HEK293 (cell line): Measurements from ENCODE around the gene AK5.
A peak's percentile ranks its signal among the peaks of the same experiment; 100 is the strongest.

ENCODE experiments used
- CTCF ChIA-PET: fragments of 350-600 bp; formaldehyde crosslinking; extraction: SDS; loops from one replicate; lab custom pipeline; 2021; ENCODE audit warnings: antibody characterized with exemption; lab: Yijun Ruan, JAX
- POLR2A ChIA-PET: fragments of 300-600 bp; formaldehyde crosslinking; extraction: SDS; loops from one replicate; lab custom pipeline; 2020; ENCODE audit warnings: antibody characterized with exemption, inconsistent platforms; lab: Yijun Ruan, JAX
- H3K27ac ChIP-seq: fragments of 200-500 bp; sonication (Bioruptor generic); 2 replicates; pipeline ENCODE4 v1.5.1; 2014; ENCODE audit warnings: low read depth, low read length, control low read depth, inconsistent platforms; ENCODE audit errors: extremely low read depth
- H3K36me3 ChIP-seq, 2 experiments: fragments of 200-500 bp in 1 of 2; sonication (Bioruptor generic) in 1 of 2; 1 replicate in 1 of 2; 2 replicates in 1 of 2; pipeline ENCODE4 v1.5.1; 2014 to 2017; ENCODE audit warnings: inconsistent platforms in 2 of 2, low read length in 2 of 2; ENCODE audit not compliant: control insufficient read depth in 2 of 2, insufficient read depth in 1 of 2
- H3K4me1 ChIP-seq: fragments of 200-500 bp; sonication (Bioruptor generic); 2 replicates; pipeline ENCODE4 v1.5.1; 2014; ENCODE audit warnings: mild to moderate bottlenecking, low read length, inconsistent platforms; ENCODE audit not compliant: control insufficient read depth, insufficient read depth
- H3K4me3 ChIP-seq: 2 replicates; pipeline ENCODE4 v1.5.1; 2011; ENCODE audit warnings: low read depth, mild to moderate bottlenecking, control low read depth, low read length, moderate library complexity
- H3K9me3 ChIP-seq: fragments of 200-500 bp; sonication (Bioruptor generic); 2 replicates; pipeline ENCODE4 v1.5.1; 2014; ENCODE audit warnings: low read depth, low read length, inconsistent platforms; ENCODE audit not compliant: control insufficient read depth, insufficient read depth
- GLIS2 ChIP-seq: fragments of 450-650 bp; formaldehyde crosslinking; IDR thresholded peaks from 2 replicates; pipeline ENCODE4 v1.5.1; 2016; ENCODE audit warnings: missing biosample characterization, missing genetic modification characterization
- HOXA7 ChIP-seq: sonication (generic); formaldehyde crosslinking; IDR thresholded peaks from 2 replicates; pipeline ENCODE4 v1.8.1; 2022; ENCODE audit warnings: missing genetic modification reagents, borderline replicate concordance
- OVOL3 ChIP-seq: fragments of 450-650 bp; formaldehyde crosslinking; IDR thresholded peaks from 2 replicates; pipeline ENCODE4 v1.5.1; 2016; ENCODE audit warnings: missing biosample characterization, missing genetic modification characterization
- SALL2 ChIP-seq: fragments of 450-650 bp; formaldehyde crosslinking; IDR thresholded peaks from 2 replicates; pipeline ENCODE4 v1.5.0; 2017; ENCODE audit warnings: missing biosample characterization, mild to moderate bottlenecking, missing genetic modification characterization, borderline replicate concordance
- YY2 ChIP-seq: fragments of 450-650 bp; formaldehyde crosslinking; IDR thresholded peaks from 2 replicates; pipeline ENCODE4 v1.5.1; 2016; ENCODE audit warnings: missing biosample characterization, missing genetic modification characterization
- ZBTB7A ChIP-seq: fragments of 450-650 bp; formaldehyde crosslinking; IDR thresholded peaks from 2 replicates; pipeline ENCODE4 v1.5.1; 2016; ENCODE audit warnings: low read depth, missing biosample characterization, missing genetic modification characterization
- ZNF10 ChIP-seq: fragments of 450-650 bp; formaldehyde crosslinking; IDR thresholded peaks from 2 replicates; pipeline ENCODE4 v1.5.1; 2017; ENCODE audit warnings: missing biosample characterization, missing genetic modification characterization
- ZNF146 ChIP-seq: fragments of 450-650 bp; formaldehyde crosslinking; IDR thresholded peaks from 2 replicates; pipeline ENCODE4 v1.5.1; 2016; ENCODE audit warnings: missing biosample characterization, missing genetic modification characterization
- ZNF155 ChIP-seq: fragments of 450-650 bp; formaldehyde crosslinking; IDR thresholded peaks from 2 replicates; pipeline ENCODE4 v1.5.1; 2016; ENCODE audit warnings: missing biosample characterization, missing genetic modification characterization
- ZNF157 ChIP-seq: fragments of 450-650 bp; formaldehyde crosslinking; IDR thresholded peaks from 2 replicates; pipeline ENCODE4 v1.5.1; 2016; ENCODE audit warnings: missing biosample characterization, missing genetic modification characterization
- ZNF239 ChIP-seq: fragments of 450-650 bp; formaldehyde crosslinking; IDR thresholded peaks from 2 replicates; pipeline ENCODE4 v1.5.1; 2016; ENCODE audit warnings: missing biosample characterization, missing genetic modification characterization
- ZNF335 ChIP-seq: fragments of 450-650 bp; formaldehyde crosslinking; conservative IDR thresholded peaks from 2 replicates; pipeline ENCODE4 v1.5.1; 2016; ENCODE audit warnings: missing biosample characterization, missing genetic modification characterization
- ZNF48 ChIP-seq: fragments of 450-650 bp; formaldehyde crosslinking; IDR thresholded peaks from 2 replicates; pipeline ENCODE4 v1.5.1; 2016; ENCODE audit warnings: missing biosample characterization, missing genetic modification characterization
- ZNF530 ChIP-seq: fragments of 450-650 bp; formaldehyde crosslinking; IDR thresholded peaks from 2 replicates; pipeline ENCODE4 v1.5.1; 2016; ENCODE audit warnings: low read depth, missing biosample characterization, missing genetic modification characterization
- ZNF560 ChIP-seq: fragments of 450-650 bp; formaldehyde crosslinking; IDR thresholded peaks from 2 replicates; pipeline ENCODE4 v1.5.1; 2017; ENCODE audit warnings: missing biosample characterization, missing genetic modification characterization, borderline replicate concordance
- ZNF629 ChIP-seq: fragments of 450-650 bp; formaldehyde crosslinking; IDR thresholded peaks from 2 replicates; pipeline ENCODE4 v1.5.1; 2017; ENCODE audit warnings: missing biosample characterization, missing genetic modification characterization
- TF ChIP-seq, protein P1 (sequence below): fragments of 450-650 bp; formaldehyde crosslinking; conservative IDR thresholded peaks from 2 replicates; pipeline ENCODE4 v1.5.1; 2016; ENCODE audit warnings: low read depth, missing biosample characterization, missing genetic modification characterization
- TF ChIP-seq, protein P2 (sequence below): fragments of 450-650 bp; formaldehyde crosslinking; IDR thresholded peaks from 2 replicates; pipeline ENCODE4 v1.5.1; 2017; ENCODE audit warnings: missing biosample characterization, missing genetic modification characterization
- TF ChIP-seq, protein P3 (sequence below): fragments of 450-650 bp; formaldehyde crosslinking; IDR thresholded peaks from 2 replicates; pipeline ENCODE4 v1.5.1; 2016; ENCODE audit warnings: missing biosample characterization, missing genetic modification characterization
- TF ChIP-seq, protein P4 (sequence below): fragments of 450-650 bp; formaldehyde crosslinking; IDR thresholded peaks from 2 replicates; pipeline ENCODE4 v1.5.1; 2016; ENCODE audit warnings: missing biosample characterization, missing genetic modification characterization
- TF ChIP-seq, protein P5 (sequence below): fragments of 450-650 bp; formaldehyde crosslinking; conservative IDR thresholded peaks from 2 replicates; pipeline ENCODE4 v1.5.1; 2016; ENCODE audit warnings: low read depth, missing biosample characterization, missing genetic modification characterization
- TF ChIP-seq, protein P6 (sequence below): fragments of 450-650 bp; formaldehyde crosslinking; IDR thresholded peaks from 2 replicates; pipeline ENCODE4 v1.5.1; 2016; ENCODE audit warnings: missing biosample characterization, missing genetic modification characterization

AK5 gene

DNA sequence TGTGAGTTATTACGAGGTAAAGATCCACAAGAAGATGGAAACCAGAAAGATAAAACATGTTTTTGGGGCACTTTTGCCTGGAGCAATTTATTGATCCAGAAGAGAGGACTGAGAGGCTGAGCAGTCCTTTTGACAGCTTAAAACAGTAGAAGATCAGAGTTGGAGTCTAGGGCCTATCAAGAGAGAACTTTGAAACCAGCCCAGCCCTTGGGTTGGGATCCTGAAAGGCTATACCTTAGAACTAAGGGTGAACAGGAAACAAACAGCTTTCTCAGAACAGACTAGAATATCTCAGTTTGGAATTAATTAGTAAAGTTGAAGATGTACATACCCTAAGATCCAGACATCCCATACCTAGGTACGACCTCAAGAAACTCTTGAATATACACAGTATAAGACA is 311.1 kb downstream of the AK5 start:
- Histone ChIP-seq H3K4me1 (no peaks in the 10 kb centered on the region), H3K27ac (no peak overlapping the region), H3K4me3 (no peak overlapping the region), H3K9me3 (no peaks in the 10 kb centered on the region), H3K36me3 (peaks cover 0 to 10% of the 10 kb centered on the region in 2 experiments; a peak in 1 of 3 replicates)
- ChIA-PET POLR2A (no interaction called here), CTCF (no interaction called here)
- TF ChIP-seq SALL2 (tag by site-specific recombination) (no peak), OVOL3 (tag by site-specific recombination) (no peak), ZNF560 (tag by site-specific recombination) (no peak), ZNF157 (tag by site-specific recombination) (no peak), GLIS2 (tag by site-specific recombination) (no peak), ZNF155 (tag by site-specific recombination) (no peak), ZNF146 (tag by site-specific recombination) (no peak), ZNF629 (no peak), ZBTB7A (tag by site-specific recombination) (no peak), HOXA7 (CRISPR knock-in tag) (no peak), ZNF10 (tag by site-specific recombination) (no peak), ZNF530 (tag by site-specific recombination) (no peak), YY2 (tag by site-specific recombination) (no peak), ZNF48 (tag by site-specific recombination) (no peak)
- TF ChIP-seq, protein P1, sequence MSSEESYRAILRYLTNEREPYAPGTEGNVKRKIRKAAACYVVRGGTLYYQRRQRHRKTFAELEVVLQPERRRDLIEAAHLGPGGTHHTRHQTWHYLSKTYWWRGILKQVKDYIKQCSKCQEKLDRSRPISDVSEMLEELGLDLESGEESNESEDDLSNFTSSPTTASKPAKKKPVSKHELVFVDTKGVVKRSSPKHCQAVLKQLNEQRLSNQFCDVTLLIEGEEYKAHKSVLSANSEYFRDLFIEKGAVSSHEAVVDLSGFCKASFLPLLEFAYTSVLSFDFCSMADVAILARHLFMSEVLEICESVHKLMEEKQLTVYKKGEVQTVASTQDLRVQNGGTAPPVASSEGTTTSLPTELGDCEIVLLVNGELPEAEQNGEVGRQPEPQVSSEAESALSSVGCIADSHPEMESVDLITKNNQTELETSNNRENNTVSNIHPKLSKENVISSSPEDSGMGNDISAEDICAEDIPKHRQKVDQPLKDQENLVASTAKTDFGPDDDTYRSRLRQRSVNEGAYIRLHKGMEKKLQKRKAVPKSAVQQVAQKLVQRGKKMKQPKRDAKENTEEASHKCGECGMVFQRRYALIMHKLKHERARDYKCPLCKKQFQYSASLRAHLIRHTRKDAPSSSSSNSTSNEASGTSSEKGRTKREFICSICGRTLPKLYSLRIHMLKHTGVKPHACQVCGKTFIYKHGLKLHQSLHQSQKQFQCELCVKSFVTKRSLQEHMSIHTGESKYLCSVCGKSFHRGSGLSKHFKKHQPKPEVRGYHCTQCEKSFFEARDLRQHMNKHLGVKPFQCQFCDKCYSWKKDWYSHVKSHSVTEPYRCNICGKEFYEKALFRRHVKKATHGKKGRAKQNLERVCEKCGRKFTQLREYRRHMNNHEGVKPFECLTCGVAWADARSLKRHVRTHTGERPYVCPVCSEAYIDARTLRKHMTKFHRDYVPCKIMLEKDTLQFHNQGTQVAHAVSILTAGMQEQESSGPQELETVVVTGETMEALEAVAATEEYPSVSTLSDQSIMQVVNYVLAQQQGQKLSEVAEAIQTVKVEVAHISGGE = no peak
- TF ChIP-seq, protein P2, sequence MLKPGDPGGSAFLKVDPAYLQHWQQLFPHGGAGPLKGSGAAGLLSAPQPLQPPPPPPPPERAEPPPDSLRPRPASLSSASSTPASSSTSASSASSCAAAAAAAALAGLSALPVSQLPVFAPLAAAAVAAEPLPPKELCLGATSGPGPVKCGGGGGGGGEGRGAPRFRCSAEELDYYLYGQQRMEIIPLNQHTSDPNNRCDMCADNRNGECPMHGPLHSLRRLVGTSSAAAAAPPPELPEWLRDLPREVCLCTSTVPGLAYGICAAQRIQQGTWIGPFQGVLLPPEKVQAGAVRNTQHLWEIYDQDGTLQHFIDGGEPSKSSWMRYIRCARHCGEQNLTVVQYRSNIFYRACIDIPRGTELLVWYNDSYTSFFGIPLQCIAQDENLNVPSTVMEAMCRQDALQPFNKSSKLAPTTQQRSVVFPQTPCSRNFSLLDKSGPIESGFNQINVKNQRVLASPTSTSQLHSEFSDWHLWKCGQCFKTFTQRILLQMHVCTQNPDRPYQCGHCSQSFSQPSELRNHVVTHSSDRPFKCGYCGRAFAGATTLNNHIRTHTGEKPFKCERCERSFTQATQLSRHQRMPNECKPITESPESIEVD (tag by site-specific recombination) = no peak
- TF ChIP-seq, protein P3, sequence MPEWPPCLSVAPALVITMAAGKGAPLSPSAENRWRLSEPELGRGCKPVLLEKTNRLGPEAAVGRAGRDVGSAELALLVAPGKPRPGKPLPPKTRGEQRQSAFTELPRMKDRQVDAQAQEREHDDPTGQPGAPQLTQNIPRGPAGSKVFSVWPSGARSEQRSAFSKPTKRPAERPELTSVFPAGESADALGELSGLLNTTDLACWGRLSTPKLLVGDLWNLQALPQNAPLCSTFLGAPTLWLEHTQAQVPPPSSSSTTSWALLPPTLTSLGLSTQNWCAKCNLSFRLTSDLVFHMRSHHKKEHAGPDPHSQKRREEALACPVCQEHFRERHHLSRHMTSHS (tag by site-specific recombination) = no peak
- TF ChIP-seq, protein P4, sequence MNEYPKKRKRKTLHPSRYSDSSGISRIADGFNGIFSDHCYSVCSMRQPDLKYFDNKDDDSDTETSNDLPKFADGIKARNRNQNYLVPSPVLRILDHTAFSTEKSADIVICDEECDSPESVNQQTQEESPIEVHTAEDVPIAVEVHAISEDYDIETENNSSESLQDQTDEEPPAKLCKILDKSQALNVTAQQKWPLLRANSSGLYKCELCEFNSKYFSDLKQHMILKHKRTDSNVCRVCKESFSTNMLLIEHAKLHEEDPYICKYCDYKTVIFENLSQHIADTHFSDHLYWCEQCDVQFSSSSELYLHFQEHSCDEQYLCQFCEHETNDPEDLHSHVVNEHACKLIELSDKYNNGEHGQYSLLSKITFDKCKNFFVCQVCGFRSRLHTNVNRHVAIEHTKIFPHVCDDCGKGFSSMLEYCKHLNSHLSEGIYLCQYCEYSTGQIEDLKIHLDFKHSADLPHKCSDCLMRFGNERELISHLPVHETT = no peak

DNA sequence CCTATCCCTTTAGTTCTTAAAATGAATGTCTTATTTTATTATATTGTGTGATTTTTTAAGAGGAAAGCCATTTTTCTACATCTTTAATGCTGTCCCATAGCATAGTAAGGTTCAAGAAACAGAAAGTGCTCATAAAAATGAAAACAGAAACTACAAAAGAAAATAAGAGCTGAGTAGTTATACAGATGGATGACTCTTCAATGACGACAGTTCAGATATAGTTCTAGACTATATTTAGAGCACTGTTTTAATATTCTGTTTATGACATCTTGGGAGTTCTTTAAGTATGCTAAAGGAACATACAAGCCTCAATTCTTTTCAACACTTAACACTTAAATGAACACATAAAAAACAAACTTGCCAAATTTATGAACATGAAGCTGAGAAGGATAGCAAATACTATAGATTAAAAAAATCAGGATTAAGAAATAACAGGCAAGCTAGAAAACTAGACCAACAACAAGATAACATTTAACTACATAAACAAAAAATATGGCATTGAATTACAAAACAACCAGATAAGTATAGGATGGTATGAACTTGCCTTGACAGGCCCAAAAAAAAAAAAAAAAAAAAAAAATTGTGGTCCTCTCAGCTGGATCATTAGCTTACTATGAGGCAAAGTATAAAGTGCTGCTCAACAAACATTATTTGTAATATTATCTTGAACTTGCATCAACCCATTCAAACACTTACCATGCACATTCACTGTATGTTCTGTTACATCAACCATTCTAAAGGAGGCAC is 312.7 kb downstream of the AK5 start:
- H3K4me1 ChIP-seq = no peaks in the 10 kb centered on the region
- no peaks in the 10 kb centered on the region for H3K9me3 ChIP-seq
- H3K27ac ChIP-seq = no peak overlapping the region
- ChIA-PET CTCF (no interaction called here), POLR2A (no interaction called here)
- H3K36me3 ChIP-seq = peaks cover 0 to 10% of the 10 kb centered on the region in 2 experiments; a peak in 1 of 3 replicates
- H3K4me3 ChIP-seq = no peak overlapping the region
- TF ChIP-seq ZNF335 (tag by site-specific recombination) (peak; percentile 61), ZNF239 (tag by site-specific recombination) (no peak)
- TF ChIP-seq, protein P5, sequence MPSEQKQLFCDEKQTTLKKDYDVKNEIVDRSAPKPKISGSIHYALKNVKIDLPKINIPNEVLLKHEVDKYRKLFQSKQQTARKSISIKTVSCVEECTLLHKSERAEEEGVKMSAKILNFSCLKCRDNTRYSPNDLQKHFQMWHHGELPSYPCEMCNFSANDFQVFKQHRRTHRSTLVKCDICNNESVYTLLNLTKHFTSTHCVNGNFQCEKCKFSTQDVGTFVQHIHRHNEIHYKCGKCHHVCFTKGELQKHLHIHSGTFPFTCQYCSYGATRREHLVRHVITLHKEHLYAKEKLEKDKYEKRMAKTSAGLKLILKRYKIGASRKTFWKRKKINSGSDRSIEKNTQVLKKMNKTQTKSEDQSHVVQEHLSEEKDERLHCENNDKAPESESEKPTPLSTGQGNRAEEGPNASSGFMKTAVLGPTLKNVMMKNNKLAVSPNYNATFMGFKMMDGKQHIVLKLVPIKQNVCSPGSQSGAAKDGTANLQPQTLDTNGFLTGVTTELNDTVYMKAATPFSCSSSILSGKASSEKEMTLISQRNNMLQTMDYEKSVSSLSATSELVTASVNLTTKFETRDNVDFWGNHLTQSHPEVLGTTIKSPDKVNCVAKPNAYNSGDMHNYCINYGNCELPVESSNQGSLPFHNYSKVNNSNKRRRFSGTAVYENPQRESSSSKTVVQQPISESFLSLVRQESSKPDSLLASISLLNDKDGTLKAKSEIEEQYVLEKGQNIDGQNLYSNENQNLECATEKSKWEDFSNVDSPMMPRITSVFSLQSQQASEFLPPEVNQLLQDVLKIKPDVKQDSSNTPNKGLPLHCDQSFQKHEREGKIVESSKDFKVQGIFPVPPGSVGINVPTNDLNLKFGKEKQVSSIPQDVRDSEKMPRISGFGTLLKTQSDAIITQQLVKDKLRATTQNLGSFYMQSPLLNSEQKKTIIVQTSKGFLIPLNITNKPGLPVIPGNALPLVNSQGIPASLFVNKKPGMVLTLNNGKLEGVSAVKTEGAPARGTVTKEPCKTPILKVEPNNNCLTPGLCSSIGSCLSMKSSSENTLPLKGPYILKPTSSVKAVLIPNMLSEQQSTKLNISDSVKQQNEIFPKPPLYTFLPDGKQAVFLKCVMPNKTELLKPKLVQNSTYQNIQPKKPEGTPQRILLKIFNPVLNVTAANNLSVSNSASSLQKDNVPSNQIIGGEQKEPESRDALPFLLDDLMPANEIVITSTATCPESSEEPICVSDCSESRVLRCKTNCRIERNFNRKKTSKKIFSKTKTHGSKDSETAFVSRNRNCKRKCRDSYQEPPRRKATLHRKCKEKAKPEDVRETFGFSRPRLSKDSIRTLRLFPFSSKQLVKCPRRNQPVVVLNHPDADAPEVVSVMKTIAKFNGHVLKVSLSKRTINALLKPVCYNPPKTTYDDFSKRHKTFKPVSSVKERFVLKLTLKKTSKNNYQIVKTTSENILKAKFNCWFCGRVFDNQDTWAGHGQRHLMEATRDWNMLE (tag by site-specific recombination) = peak; percentile 36; the same call in 1 of the 2 replicates
- TF ChIP-seq, protein P6, sequence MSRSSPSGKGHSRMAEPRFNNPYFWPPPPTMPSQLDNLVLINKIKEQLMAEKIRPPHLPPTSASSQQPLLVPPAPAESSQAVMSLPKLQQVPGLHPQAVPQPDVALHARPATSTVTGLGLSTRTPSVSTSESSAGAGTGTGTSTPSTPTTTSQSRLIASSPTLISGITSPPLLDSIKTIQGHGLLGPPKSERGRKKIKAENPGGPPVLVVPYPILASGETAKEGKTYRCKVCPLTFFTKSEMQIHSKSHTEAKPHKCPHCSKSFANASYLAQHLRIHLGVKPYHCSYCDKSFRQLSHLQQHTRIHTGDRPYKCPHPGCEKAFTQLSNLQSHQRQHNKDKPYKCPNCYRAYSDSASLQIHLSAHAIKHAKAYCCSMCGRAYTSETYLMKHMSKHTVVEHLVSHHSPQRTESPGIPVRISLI = peak; percentile 65
